Stimulated activated CD8-positive, alpha-beta memory T cell treated with anti-CD3 and anti-CD28 coated beads, Interleukin-4, amount 100 ng/mL, for 48 hours (primary cell): ENCODE results near the gene ZNF335.
A peak's percentile ranks its signal among the peaks of the same experiment; 100 is the strongest.
"Not testable (repeated sequence)": the region's sequence is repeated elsewhere in the genome, so short reads cannot be mapped to it uniquely, and the experiment has no call there.

Experiments used
- DNase-seq: peaks from one replicate; pipeline ENCODE4 v3.0.0-alpha.2; 2020

The ZNF335 gene

GRCh38 chr20:46002008-46002407 is 30.0 kb upstream of the ZNF335 start:
- DNase-seq = no peak

- no peak for DNase-seq
Measured at GRCh38 chr20:46001498-46001897, 29.5 kb upstream of the ZNF335 start.

GRCh38 chr20:46000262-46000996 is 28.4 kb upstream of the ZNF335 start:
- no peak for DNase-seq

- no peak for DNase-seq
Measured at GRCh38 chr20:45999557-46000261, 27.7 kb upstream of the ZNF335 start.

GRCh38 chr20:45998761-45999160 is 26.8 kb upstream of the ZNF335 start:
- DNase-seq = no peak

- no peak for DNase-seq
Measured at GRCh38 chr20:45998337-45998736, 26.3 kb upstream of the ZNF335 start.

GRCh38 chr20:45997187-45997586 is 25.2 kb upstream of the ZNF335 start:
- no peak for DNase-seq

- DNase-seq = not testable (repeated sequence)
Measured at GRCh38 chr20:45995495-45996097, 23.6 kb upstream of the ZNF335 start.

- DNase-seq = no peak
Measured at GRCh38 chr20:45994761-45995493, 22.9 kb upstream of the ZNF335 start.

- DNase-seq = no peak
Measured at GRCh38 chr20:45993197-45993951, 21.4 kb upstream of the ZNF335 start.

GRCh38 chr20:45991616-45992015 is 19.6 kb upstream of the ZNF335 start:
- DNase-seq = no peak

- not testable (repeated sequence) for DNase-seq
Measured at GRCh38 chr20:45988830-45989229, 16.8 kb upstream of the ZNF335 start.

GRCh38 chr20:45987108-45987780 is 15.2 kb upstream of the ZNF335 start:
- peak; percentile 92 for DNase-seq

- no peak for DNase-seq
Measured at GRCh38 chr20:45985573-45985972, 13.6 kb upstream of the ZNF335 start.

- no peak for DNase-seq
Measured at GRCh38 chr20:45983279-45983743, 11.3 kb upstream of the ZNF335 start.

GRCh38 chr20:45981261-45981660 is 9.3 kb upstream of the ZNF335 start:
- no peak for DNase-seq

- DNase-seq = no peak
Measured at GRCh38 chr20:45976086-45976485, 4.1 kb upstream of the ZNF335 start.

- DNase-seq = no peak
Measured at GRCh38 chr20:45975686-45976085, 3.7 kb upstream of the ZNF335 start.

- no peak for DNase-seq
Measured at GRCh38 chr20:45974896-45975565, 3.0 kb upstream of the ZNF335 start.

GRCh38 chr20:45972500-45973183 is 639 bp upstream of the ZNF335 start:
- DNase-seq = no peak

GRCh38 chr20:45971425-45971674 is 653 bp downstream of the ZNF335 start:
- no peak for DNase-seq
